ENCODE results near the gene TPM2. TPM values are rescaled to one million over a fixed set of nuclear protein-coding genes. Genes with fewer than 3 reads are reported as not detected.

TPM2 gene
- total and polyA plus RNA-seq, 2 donors (not counting 1 experiment from before 2014, with no cell fraction given): 2.4 to 6.3 TPM

GRCh38 chr9:35669331-35670145 lies 20.2 kb downstream of the TPM2 start:
- Mint-ChIP-seq H3K4me1 (peaks cover 25% of the 10 kb centered on the region), H3K27ac (no peak overlapping the region), H3K9me3 (ENCODE audit: insufficient read depth) (no peaks in the 10 kb centered on the region), H3K4me3 (no peak overlapping the region), H3K27me3 (peaks cover 3% of the 10 kb centered on the region)
- Histone ChIP-seq H3K4me2 (replicated peaks; ENCODE audit: low read depth, low read length, poor library complexity, severe bottlenecking) (no peak overlapping the region), H3K9me3 (ENCODE audit: control extremely low read depth in 1 of 3, control insufficient read depth in 2 of 3, insufficient read depth in 1 of 3, low read length in 2 of 3) (no peaks in the 10 kb centered on the region), H3K27ac (ENCODE audit: low read length in 2 of 2) (no peak overlapping the region), H3K36me3 (replicated peaks in 1 of 2; ENCODE audit: control extremely low read depth in 1 of 2, control insufficient read depth in 1 of 2, extremely low read depth in 1 of 2, insufficient read depth in 2 of 2, low read length in 1 of 2) (no peaks in the 10 kb centered on the region), H3K9ac (ENCODE audit: low read length) (no peak overlapping the region), H3K4me1 (ENCODE audit: control insufficient read depth in 2 of 2, insufficient read depth in 2 of 2, low read length in 2 of 2) (peaks cover 18 to 23% of the 10 kb centered on the region in 2 donors), H3K4me3 (ENCODE audit: control extremely low read depth in 1 of 5, extremely low read depth in 1 of 5, insufficient read depth in 1 of 5, low read depth in 2 of 5, low read length in 4 of 5) (no peak overlapping the region), H3K27me3 (replicated peaks in 1 of 4; ENCODE audit: control extremely low read depth in 1 of 4, control insufficient read depth in 3 of 4, insufficient read depth in 4 of 4, low read length in 3 of 4) (no peaks in the 10 kb centered on the region), H2AFZ (ENCODE audit: insufficient read depth, low read depth, low read length, poor library complexity, severe bottlenecking) (no peak overlapping the region), H4K20me1 (ENCODE audit: control insufficient read depth, insufficient read depth, low read length, poor library complexity, severe bottlenecking) (no peaks in the 10 kb centered on the region), H3K79me2 (ENCODE audit: control insufficient read depth, insufficient read depth, low read length) (no peaks in the 10 kb centered on the region)
- POLR2A ChIA-PET: interaction anchor here (1.0 kb wide), 1 partner anchor 11 kb away, joined by 3 read pairs; no protein-coding TSS in a partner anchor
- WGBS (ENCODE audit: insufficient coverage): 86% methylated on average over 4 of the region's 6 CpGs
- TF ChIP-seq EZH2 (IDR thresholded peaks at IDR 0.05; ENCODE audit: borderline replicate concordance, insufficient read depth, low read depth, low read length, poor library complexity, severe bottlenecking): no peak
- TF ChIP-seq CTCF (IDR thresholded peaks at IDR 0.05): no peak
- CTCF ChIA-PET: interaction anchor here (0.6 to 1.4 kb wide), 8 partner anchors 9 to 172 kb away, joined by 3 to 7 read pairs (median 4); partner anchors contain the start of genes CCDC107 and RMRP
- no peak for ATAC-seq (ENCODE audit: low read depth)
- DNase-seq: no peak
- intact Hi-C loops (cut with micrococcal nuclease): no loop called here

DNA sequence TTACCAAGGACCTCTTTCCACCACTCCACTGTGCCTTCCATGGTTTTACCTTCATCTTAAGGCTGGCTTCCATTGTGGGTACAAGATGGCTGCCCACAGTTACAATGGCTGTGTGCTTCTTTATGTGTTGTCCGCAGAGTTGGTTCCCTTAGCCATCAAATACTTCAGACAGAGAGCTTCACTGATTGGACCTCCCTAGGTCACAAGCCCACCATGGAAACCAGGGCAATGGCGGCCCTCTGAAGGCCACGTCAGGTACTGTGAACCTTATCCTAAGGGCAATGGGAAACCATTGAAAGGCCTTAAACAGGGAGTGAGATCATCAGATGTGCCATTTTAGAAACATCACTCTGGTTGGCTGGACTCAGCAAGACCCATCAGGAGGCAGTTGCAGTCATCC lies 21.8 kb downstream of the TPM2 start:
- H3K9me3 Mint-ChIP-seq (ENCODE audit: insufficient read depth): no peaks in the 10 kb centered on the region
- no peak overlapping the region for H3K4me3 Mint-ChIP-seq
- intact Hi-C loops (cut with micrococcal nuclease): no loop called here
- ChIA-PET CTCF (interaction anchor here (1.1 to 15.0 kb wide), 2 partner anchors 21 to 30 kb away, joined by 3 to 140 read pairs; no protein-coding TSS in a partner anchor), POLR2A (interaction anchor here (0.9 kb wide), 1 partner anchor 10 kb away, joined by 3 read pairs; the partner anchor contains the start of genes CCDC107 and RMRP)
- Histone ChIP-seq H3K9me3 (ENCODE audit: control extremely low read depth in 1 of 3, control insufficient read depth in 2 of 3, insufficient read depth in 1 of 3, low read length in 2 of 3) (no peaks in the 10 kb centered on the region), H3K4me2 (replicated peaks; ENCODE audit: low read depth, low read length, poor library complexity, severe bottlenecking) (no peak overlapping the region), H3K27me3 (replicated peaks in 1 of 4; ENCODE audit: control extremely low read depth in 1 of 4, control insufficient read depth in 3 of 4, insufficient read depth in 4 of 4, low read length in 3 of 4) (no peaks in the 10 kb centered on the region), H3K4me1 (ENCODE audit: control insufficient read depth in 2 of 2, insufficient read depth in 2 of 2, low read length in 2 of 2) (peaks cover 18 to 26% of the 10 kb centered on the region in 2 donors), H3K79me2 (ENCODE audit: control insufficient read depth, insufficient read depth, low read length) (no peaks in the 10 kb centered on the region), H3K27ac (ENCODE audit: low read length in 2 of 2) (no peak overlapping the region), H4K20me1 (ENCODE audit: control insufficient read depth, insufficient read depth, low read length, poor library complexity, severe bottlenecking) (no peaks in the 10 kb centered on the region), H2AFZ (ENCODE audit: insufficient read depth, low read depth, low read length, poor library complexity, severe bottlenecking) (no peak overlapping the region), H3K9ac (ENCODE audit: low read length) (no peak overlapping the region), H3K4me3 (ENCODE audit: control extremely low read depth in 1 of 5, extremely low read depth in 1 of 5, insufficient read depth in 1 of 5, low read depth in 2 of 5, low read length in 4 of 5) (no peak overlapping the region), H3K36me3 (replicated peaks in 1 of 2; ENCODE audit: control extremely low read depth in 1 of 2, control insufficient read depth in 1 of 2, extremely low read depth in 1 of 2, insufficient read depth in 2 of 2, low read length in 1 of 2) (no peaks in the 10 kb centered on the region)
- no peak overlapping the region for H3K27ac Mint-ChIP-seq
- WGBS (ENCODE audit: insufficient coverage): 100% methylated on average over 3 of the region's 3 CpGs
- DNase-seq (no peak), ATAC-seq (ENCODE audit: low read depth) (no peak)
- no peaks in the 10 kb centered on the region for H3K27me3 Mint-ChIP-seq
- TF ChIP-seq EZH2 (IDR thresholded peaks at IDR 0.05; ENCODE audit: borderline replicate concordance, insufficient read depth, low read depth, low read length, poor library complexity, severe bottlenecking) (no peak), CTCF (IDR thresholded peaks at IDR 0.05) (no peak)
- H3K4me1 Mint-ChIP-seq: peaks cover 31% of the 10 kb centered on the region
